ENCODE data around the gene RPL29. TPM values are rescaled to one million over a fixed set of nuclear protein-coding genes. Genes with fewer than 3 reads are reported as not detected.

The RPL29 gene
- total RNA-seq, 2 donors from 2014 or later, result 1,051 to 1,273 TPM

GRCh38 chr3:51948016-51948580 is 47.6 kb downstream of the RPL29 start:
- Histone ChIP-seq H3K27me3 (no peaks in the 10 kb centered on the region), H3K4me3 (no peak overlapping the region), H3K9ac (ENCODE audit: low read depth in 2 of 2, low read length in 2 of 2) (no peak overlapping the region), H3K9me3 (no peaks in the 10 kb centered on the region), H3K4me1 (peaks cover 3% of the 10 kb centered on the region), H3K27ac (no peak overlapping the region), H3K36me3 (no peaks in the 10 kb centered on the region)
- no peak for DNase-seq
- TF ChIP-seq CTCF (IDR thresholded peaks at IDR 0.05), result no peak
- intact Hi-C loops (cut with DNase I), result no loop called here

GRCh38 chr3:51947215-51947900 is 48.3 kb downstream of the RPL29 start:
- intact Hi-C loops (cut with DNase I), result no loop called here
- H3K4me3 ChIP-seq, result no peak overlapping the region
- no peak overlapping the region for H3K9ac ChIP-seq (ENCODE audit: low read depth in 2 of 2, low read length in 2 of 2)
- no peaks in the 10 kb centered on the region for H3K9me3 ChIP-seq
- TF ChIP-seq CTCF (IDR thresholded peaks at IDR 0.05), result no peak
- no peaks in the 10 kb centered on the region for H3K36me3 ChIP-seq
- no peak for DNase-seq
- H3K27ac ChIP-seq, result no peak overlapping the region
- H3K27me3 ChIP-seq, result no peaks in the 10 kb centered on the region
- H3K4me1 ChIP-seq, result peaks cover 8% of the 10 kb centered on the region

- no peak for TF ChIP-seq CTCF (IDR thresholded peaks at IDR 0.05)
- no peak overlapping the region for H3K9ac ChIP-seq (ENCODE audit: low read depth in 2 of 2, low read length in 2 of 2)
- no peak for DNase-seq
- H3K36me3 ChIP-seq, result no peaks in the 10 kb centered on the region
- no peaks in the 10 kb centered on the region for H3K27me3 ChIP-seq
- H3K27ac ChIP-seq, result no peak overlapping the region
- H3K4me3 ChIP-seq, result no peak overlapping the region
- no peaks in the 10 kb centered on the region for H3K9me3 ChIP-seq
- intact Hi-C loops (cut with DNase I), result no loop called here
- H3K4me1 ChIP-seq, result peaks cover 8% of the 10 kb centered on the region
Observed at GRCh38 chr3:51946796-51947195, 48.9 kb downstream of the RPL29 start.

- no peaks in the 10 kb centered on the region for H3K27me3 ChIP-seq
- H3K9ac ChIP-seq (ENCODE audit: low read depth in 2 of 2, low read length in 2 of 2), result no peak overlapping the region
- H3K27ac ChIP-seq, result no peak overlapping the region
- H3K4me3 ChIP-seq, result no peak overlapping the region
- peaks cover 8% of the 10 kb centered on the region for H3K4me1 ChIP-seq
- DNase-seq, result no peak
- intact Hi-C loops (cut with DNase I), result no loop called here
- no peak for TF ChIP-seq CTCF (IDR thresholded peaks at IDR 0.05)
- no peaks in the 10 kb centered on the region for H3K9me3 ChIP-seq
- no peaks in the 10 kb centered on the region for H3K36me3 ChIP-seq
Observed at GRCh38 chr3:51945926-51946705, 49.6 kb downstream of the RPL29 start.

- no peaks in the 10 kb centered on the region for H3K9me3 ChIP-seq
- no peaks in the 10 kb centered on the region for H3K36me3 ChIP-seq
- H3K27me3 ChIP-seq, result no peaks in the 10 kb centered on the region
- H3K4me1 ChIP-seq, result peaks cover 13% of the 10 kb centered on the region
- no peak for DNase-seq
- intact Hi-C loops (cut with DNase I), result no loop called here
- H3K9ac ChIP-seq (ENCODE audit: low read depth in 2 of 2, low read length in 2 of 2), result no peak overlapping the region
- no peak for TF ChIP-seq CTCF (IDR thresholded peaks at IDR 0.05)
- no peak overlapping the region for H3K4me3 ChIP-seq
- no peak overlapping the region for H3K27ac ChIP-seq
Observed at GRCh38 chr3:51945031-51945840, 50.5 kb downstream of the RPL29 start.

Measured in colonic mucosa (tissue), 4 donors.